OCI-LY7 (cell line): ENCODE measurements around the gene DAPK1.

Experiments used
- EZH2phosphoT487 ChIP-seq: fragments of 200-600 bp; sonication (generic); IDR thresholded peaks from 2 replicates; pipeline ENCODE4 v1.6.1; 2018; ENCODE audit warnings: low read depth, borderline replicate concordance, mild to moderate bottlenecking, mixed run types, antibody characterized with exemption, low read length, moderate library complexity, mixed read lengths
- TF ChIP-seq, protein P1 (sequence below): fragments of 200-600 bp; sonication (generic); conservative IDR thresholded peaks from 2 replicates; pipeline ENCODE4 v1.5.1; 2014; ENCODE audit warnings: mild to moderate bottlenecking, antibody characterized with exemption, low read length, moderate library complexity, mixed read lengths

DNA sequence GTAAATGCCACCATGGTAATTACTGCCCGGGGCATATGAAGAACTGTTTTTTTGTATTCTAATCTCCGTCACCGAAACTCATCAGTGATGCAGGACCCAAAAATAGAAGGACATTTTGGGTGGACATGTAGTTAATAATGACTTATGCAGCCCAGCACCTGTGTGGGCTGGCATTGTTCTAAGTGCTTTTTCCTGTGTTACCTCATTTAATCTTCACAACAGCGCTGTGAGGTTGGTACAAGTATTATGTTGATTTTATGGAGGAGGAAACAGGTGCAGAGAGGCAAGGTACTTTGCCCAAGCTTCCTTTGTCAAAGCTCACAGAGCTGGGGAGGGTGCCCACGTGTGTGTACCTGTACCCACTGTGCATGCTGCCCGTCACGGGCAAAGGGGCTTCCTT, 58.4 kb downstream of the DAPK1 start:
- TF ChIP-seq, protein P1, sequence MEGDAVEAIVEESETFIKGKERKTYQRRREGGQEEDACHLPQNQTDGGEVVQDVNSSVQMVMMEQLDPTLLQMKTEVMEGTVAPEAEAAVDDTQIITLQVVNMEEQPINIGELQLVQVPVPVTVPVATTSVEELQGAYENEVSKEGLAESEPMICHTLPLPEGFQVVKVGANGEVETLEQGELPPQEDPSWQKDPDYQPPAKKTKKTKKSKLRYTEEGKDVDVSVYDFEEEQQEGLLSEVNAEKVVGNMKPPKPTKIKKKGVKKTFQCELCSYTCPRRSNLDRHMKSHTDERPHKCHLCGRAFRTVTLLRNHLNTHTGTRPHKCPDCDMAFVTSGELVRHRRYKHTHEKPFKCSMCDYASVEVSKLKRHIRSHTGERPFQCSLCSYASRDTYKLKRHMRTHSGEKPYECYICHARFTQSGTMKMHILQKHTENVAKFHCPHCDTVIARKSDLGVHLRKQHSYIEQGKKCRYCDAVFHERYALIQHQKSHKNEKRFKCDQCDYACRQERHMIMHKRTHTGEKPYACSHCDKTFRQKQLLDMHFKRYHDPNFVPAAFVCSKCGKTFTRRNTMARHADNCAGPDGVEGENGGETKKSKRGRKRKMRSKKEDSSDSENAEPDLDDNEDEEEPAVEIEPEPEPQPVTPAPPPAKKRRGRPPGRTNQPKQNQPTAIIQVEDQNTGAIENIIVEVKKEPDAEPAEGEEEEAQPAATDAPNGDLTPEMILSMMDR: no peak
- TF ChIP-seq EZH2phosphoT487: no peak
